Hindlimb muscle (tissue), 1 donor: Measurements from ENCODE around the gene GFY. TPM values are rescaled to one million over a fixed set of nuclear protein-coding genes. Genes with fewer than 3 reads are reported as not detected.
A peak's percentile ranks its signal among the peaks of the same experiment; 100 is the strongest.

Source experiments
- DNase-seq: peaks from one replicate; pipeline ENCODE4 v3.0.0-alpha.2; 2013
- polyA plus RNA-seq: library from polyadenylated mRNA; unstranded; fragments of 120-200 nt; gene quantifications from one replicate; pipeline ENCODE4 v1.2.1, GENCODE V29; 2013; ENCODE audit not compliant: insufficient read length

The GFY gene
- polyA plus RNA-seq, 1 donor: not detected

GRCh38 chr19:49408816-49409440 is 16.3 kb upstream of the GFY start:
- no peak for DNase-seq

GRCh38 chr19:49409441-49410029 is 15.7 kb upstream of the GFY start:
- no peak for DNase-seq

- no peak for DNase-seq
Observed at GRCh38 chr19:49411681-49412326, 13.4 kb upstream of the GFY start.

- DNase-seq: peak; percentile 60
Observed at GRCh38 chr19:49413348-49413747, 11.8 kb upstream of the GFY start.

GRCh38 chr19:49414256-49414655 is 10.9 kb upstream of the GFY start:
- no peak for DNase-seq

- no peak for DNase-seq
Observed at GRCh38 chr19:49415102-49415809, 9.9 kb upstream of the GFY start.

GRCh38 chr19:49415810-49416200 is 9.4 kb upstream of the GFY start:
- DNase-seq: no peak

- DNase-seq: no peak
Observed at GRCh38 chr19:49417088-49417487, 8.1 kb upstream of the GFY start.

GRCh38 chr19:49418511-49418910 is 6.7 kb upstream of the GFY start:
- no peak for DNase-seq

- no peak for DNase-seq
Observed at GRCh38 chr19:49419173-49419572, 6.0 kb upstream of the GFY start.

- DNase-seq: no peak
Observed at GRCh38 chr19:49420227-49420626, 5.0 kb upstream of the GFY start.

- peak; percentile 63 for DNase-seq
Observed at GRCh38 chr19:49421039-49421877, 3.9 kb upstream of the GFY start.

- DNase-seq: no peak
Observed at GRCh38 chr19:49421878-49422202, 3.3 kb upstream of the GFY start.

- no peak for DNase-seq
Observed at GRCh38 chr19:49422407-49423070, 2.6 kb upstream of the GFY start.

- no peak for DNase-seq
Observed at GRCh38 chr19:49423071-49423984, 1.9 kb upstream of the GFY start, which contains the start of gene PTH2. Gene PTH2 (minus strand): TSS chr19:49423441. CDS start chr19:49423339, 102 bp downstream.

GRCh38 chr19:49423985-49424303 is 1.2 kb upstream of the GFY start:
- no peak for DNase-seq

GRCh38 chr19:49425922-49426592 is 869 bp downstream of the GFY start:
- DNase-seq: no peak

GRCh38 chr19:49427339-49427738 is 2.2 kb downstream of the GFY start:
- DNase-seq: no peak

GRCh38 chr19:49427855-49428546 is 2.8 kb downstream of the GFY start:
- no peak for DNase-seq
